Measurements from ENCODE around the gene ZNF358. TPM values are rescaled to one million over a fixed set of nuclear protein-coding genes. Genes with fewer than 3 reads are reported as not detected.
"Not testable (repeated sequence)": the region's sequence is repeated elsewhere in the genome, so short reads cannot be mapped to it uniquely, and the experiment has no call there.

The ZNF358 gene
- total RNA-seq, 4 donors from 2014 or later = 31.9 to 49.8 (median 36.6) TPM

GRCh38 chr19:7533281-7533885, 17.5 kb downstream of the ZNF358 start:
- DNase-seq (ENCODE audit: low spot score) = no peak
- ATAC-seq (ENCODE audit: low FRiP score) = peak; percentile 23
- TF ChIP-seq, protein P1, sequence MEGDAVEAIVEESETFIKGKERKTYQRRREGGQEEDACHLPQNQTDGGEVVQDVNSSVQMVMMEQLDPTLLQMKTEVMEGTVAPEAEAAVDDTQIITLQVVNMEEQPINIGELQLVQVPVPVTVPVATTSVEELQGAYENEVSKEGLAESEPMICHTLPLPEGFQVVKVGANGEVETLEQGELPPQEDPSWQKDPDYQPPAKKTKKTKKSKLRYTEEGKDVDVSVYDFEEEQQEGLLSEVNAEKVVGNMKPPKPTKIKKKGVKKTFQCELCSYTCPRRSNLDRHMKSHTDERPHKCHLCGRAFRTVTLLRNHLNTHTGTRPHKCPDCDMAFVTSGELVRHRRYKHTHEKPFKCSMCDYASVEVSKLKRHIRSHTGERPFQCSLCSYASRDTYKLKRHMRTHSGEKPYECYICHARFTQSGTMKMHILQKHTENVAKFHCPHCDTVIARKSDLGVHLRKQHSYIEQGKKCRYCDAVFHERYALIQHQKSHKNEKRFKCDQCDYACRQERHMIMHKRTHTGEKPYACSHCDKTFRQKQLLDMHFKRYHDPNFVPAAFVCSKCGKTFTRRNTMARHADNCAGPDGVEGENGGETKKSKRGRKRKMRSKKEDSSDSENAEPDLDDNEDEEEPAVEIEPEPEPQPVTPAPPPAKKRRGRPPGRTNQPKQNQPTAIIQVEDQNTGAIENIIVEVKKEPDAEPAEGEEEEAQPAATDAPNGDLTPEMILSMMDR (IDR thresholded peaks at IDR 0.05) = no peak

DNA sequence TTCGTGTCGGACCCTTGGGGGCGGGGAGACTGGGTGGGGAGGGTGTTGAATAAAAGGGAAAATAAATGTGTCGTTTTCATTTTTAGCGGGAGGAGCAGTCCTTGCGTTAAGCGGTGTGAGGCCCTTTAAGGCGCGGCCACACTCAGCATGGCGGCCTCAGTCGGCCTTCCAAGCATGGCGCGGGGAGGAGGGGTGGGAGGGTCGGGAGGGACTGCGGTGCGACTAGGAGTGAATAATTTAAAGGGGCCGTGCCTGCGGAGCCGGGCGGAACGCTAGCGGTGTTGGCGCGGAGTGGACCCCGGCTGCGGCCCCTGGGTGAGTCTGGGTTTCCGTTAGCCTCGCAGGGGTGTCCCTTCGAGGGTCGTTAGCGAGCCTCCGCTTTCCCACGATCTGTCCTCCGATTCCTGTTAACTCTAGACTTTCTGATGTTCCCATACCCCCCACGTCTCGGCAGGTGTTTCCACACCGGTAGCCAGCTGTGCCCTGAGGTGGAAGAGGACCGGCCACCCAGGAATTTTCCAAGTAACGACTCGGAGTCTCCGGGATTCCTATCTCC, 18.1 kb downstream of the ZNF358 start:
- TF ChIP-seq, protein P1 (IDR thresholded peaks at IDR 0.05) = no peak
- DNase-seq (ENCODE audit: low spot score) (no peak), ATAC-seq (ENCODE audit: low FRiP score) (peak; percentile 75)

- DNase-seq (ENCODE audit: low spot score) (peak; percentile 48), ATAC-seq (ENCODE audit: low FRiP score) (peak; percentile 62)
Measured at GRCh38 chr19:7534531-7535046, 18.7 kb downstream of the ZNF358 start.

GRCh38 chr19:7535047-7535997, 19.4 kb downstream of the ZNF358 start, which contains the start of gene PNPLA6:
PNPLA6 (plus strand) TSS chr19:7535717; CDS start chr19:7535789, 72 bp downstream.
- TF ChIP-seq, protein P1 (IDR thresholded peaks at IDR 0.05) = no peak
- peak; percentile 81 for ATAC-seq (ENCODE audit: low FRiP score)
- DNase-seq (ENCODE audit: low spot score) = peak; percentile 89

More at GRCh38 chr19:7534531-7535046, 18.7 kb downstream of the ZNF358 start:
- TF ChIP-seq, protein P1 (IDR thresholded peaks at IDR 0.05) = no peak

DNA sequence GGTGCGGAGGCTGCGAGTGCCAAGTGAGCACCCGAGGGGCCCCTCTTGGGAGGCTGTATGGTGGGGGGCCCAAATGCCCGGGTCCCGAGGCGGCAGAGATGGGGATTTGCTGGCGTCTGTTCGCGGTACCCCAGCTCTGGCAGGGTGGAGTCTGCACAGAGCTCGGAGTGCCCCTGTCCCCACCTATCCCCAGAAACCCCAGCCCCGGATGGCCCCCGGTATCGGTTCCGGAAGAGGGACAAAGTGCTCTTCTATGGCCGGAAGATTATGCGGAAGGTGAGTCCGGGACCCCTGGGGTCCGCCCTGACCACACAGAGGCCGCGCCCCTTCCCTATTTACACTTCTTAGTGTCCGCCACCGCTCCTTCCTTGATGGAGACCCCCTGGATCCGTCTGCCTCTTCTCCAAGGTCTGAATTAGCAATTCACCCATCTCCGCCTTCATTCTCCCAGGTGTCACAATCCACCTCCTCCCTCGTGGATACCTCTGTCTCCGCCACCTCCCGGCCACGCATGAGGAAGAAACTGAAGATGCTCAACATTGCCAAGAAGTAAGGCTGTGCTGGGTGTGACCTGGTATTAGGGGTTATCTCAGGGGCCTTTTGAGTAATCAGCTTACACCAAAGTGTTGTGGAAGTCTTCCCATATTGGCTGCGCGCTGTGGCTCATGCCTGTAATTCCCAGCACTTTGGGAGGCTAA, 20.2 kb downstream of the ZNF358 start:
- DNase-seq (ENCODE audit: low spot score) (no peak), ATAC-seq (ENCODE audit: low FRiP score) (no peak)
- TF ChIP-seq, protein P1 (IDR thresholded peaks at IDR 0.05) = no peak

DNA sequence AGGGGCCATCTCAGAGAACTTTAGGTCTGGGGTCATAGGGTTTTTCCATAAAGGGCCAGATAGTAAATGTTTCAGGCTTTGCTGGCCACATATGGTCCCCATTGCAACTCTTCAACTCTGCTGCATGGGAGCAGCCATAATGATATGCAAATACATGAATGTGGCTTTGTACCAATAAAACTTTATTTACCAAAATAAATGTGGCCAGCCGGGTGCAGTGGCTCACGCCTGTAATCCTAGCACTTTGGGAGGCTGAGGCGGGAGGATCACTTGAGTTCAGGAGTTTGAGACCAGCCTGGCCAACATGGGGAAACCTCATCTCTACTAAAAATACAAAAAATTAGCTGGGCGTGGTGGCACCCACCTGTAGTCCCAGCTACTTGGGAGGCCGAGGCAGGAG, 23.1 kb downstream of the ZNF358 start:
- ATAC-seq (ENCODE audit: low FRiP score); DNase-seq (ENCODE audit: low spot score): not testable (repeated sequence)
